Suprapubic skin (tissue), 4 donors: ENCODE results near the gene MRPS26. TPM values are rescaled to one million over a fixed set of nuclear protein-coding genes. Genes with fewer than 3 reads are reported as not detected.

ENCODE experiments used
- DNase-seq, 2 donors: peaks; one replicate each; pipeline ENCODE4 v3.0.0-alpha.2; 2019; ENCODE audit warnings: low spot score in 2 of 2
- H3K27ac ChIP-seq: fragments of 200-600 bp; sonication (generic); one replicate; pipeline ENCODE4 v1.5.1; 2019
- H3K27me3 ChIP-seq: fragments of 200-600 bp; sonication (generic); one replicate; pipeline ENCODE4 v1.5.1; 2019
- H3K36me3 ChIP-seq: fragments of 200-600 bp; sonication (generic); one replicate; pipeline ENCODE4 v1.5.1; 2019
- H3K4me1 ChIP-seq: fragments of 200-600 bp; sonication (generic); one replicate; pipeline ENCODE4 v1.5.1; 2019
- H3K4me3 ChIP-seq: fragments of 200-600 bp; sonication (generic); one replicate; pipeline ENCODE4 v1.5.1; 2019; ENCODE audit warnings: mild to moderate bottlenecking
- H3K9me3 ChIP-seq: fragments of 200-600 bp; sonication (generic); one replicate; pipeline ENCODE4 v1.5.1; 2019
- EP300 ChIP-seq: sonication (generic); formaldehyde crosslinking; IDR thresholded peaks from one replicate; pipeline ENCODE4 v1.6.1; 2017; ENCODE audit warnings: antibody characterized with exemption
- POLR2A ChIP-seq, 2 donors: fragments of 450-650 bp; IDR thresholded peaks; one replicate each; pipeline ENCODE4 v1.6.1; 2017; ENCODE audit warnings: antibody characterized with exemption in 2 of 2, mild to moderate bottlenecking in 2 of 2, moderate library complexity in 2 of 2
- POLR2AphosphoS5 ChIP-seq, 3 donors: sonication (generic); formaldehyde crosslinking; IDR thresholded peaks; one replicate each; pipeline ENCODE4 v1.6.1; 2017; ENCODE audit warnings: antibody characterized with exemption in 3 of 3
- whole genome bisulfite sequencing: methylation state at CpG from one replicate; pipeline ENCODE4 v1.1.5; 2018; 5-methylcytosine and 5-hydroxymethylcytosine counted together
- total RNA-seq, 4 donors: library from RNA; depleted of rRNA; stranded (reverse); fragments of >200 nt; gene quantifications; one replicate each; pipeline ENCODE4 v1.1.0, GENCODE V29; 2016
- TF ChIP-seq, protein P1 (sequence below), 2 donors: fragments of 200-600 bp in 1 of 2; fragments of 450-650 bp in 1 of 2; sonication (generic) in 1 of 2; IDR thresholded peaks; one replicate each; pipeline ENCODE4 v1.5.1; 2016 to 2019; ENCODE audit warnings: antibody characterized with exemption in 2 of 2, mild to moderate bottlenecking in 1 of 2, moderate library complexity in 1 of 2

The MRPS26 gene
- total RNA-seq, 4 donors from 2014 or later = 38.5 to 59.4 (median 53.7) TPM

DNA sequence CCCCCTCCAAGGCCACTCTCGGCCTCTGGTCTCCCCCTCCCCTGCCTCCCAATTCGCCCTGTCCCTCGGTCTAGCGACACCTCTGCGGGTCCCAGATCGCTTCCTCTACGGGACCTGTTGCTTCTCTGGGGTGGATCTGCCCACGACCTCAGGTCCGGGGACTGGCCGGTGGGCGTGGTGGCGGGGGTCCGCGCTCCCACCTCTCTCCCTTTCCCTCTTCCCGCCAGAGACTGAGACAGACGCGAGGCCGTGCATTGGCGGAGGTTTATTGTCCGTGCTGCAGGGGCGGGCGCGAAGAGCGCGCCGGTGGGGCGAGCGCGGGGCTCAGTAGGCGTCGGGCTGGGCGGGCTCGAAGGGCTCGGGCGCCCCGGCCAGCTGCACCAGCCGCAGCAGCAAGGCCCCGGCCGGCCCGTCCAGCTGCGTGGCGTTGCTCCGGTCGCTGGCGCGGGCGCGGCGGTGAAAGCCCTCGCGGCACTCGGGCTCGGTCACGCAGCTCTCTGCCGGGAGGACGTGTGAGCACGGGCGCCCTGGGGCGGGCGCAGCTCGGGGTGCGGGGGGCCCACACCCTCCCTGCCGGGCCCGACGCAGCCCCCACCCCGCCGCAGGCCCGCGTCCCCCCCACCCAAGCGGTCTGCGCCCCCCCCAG is 36.6 kb downstream of the MRPS26 start:
- Histone ChIP-seq H3K36me3 (no peaks in the 10 kb centered on the region), H3K9me3 (no peaks in the 10 kb centered on the region), H3K27me3 (peaks cover 47% of the 10 kb centered on the region), H3K4me3 (peak overlapping the region; percentile 51), H3K4me1 (peaks cover 14% of the 10 kb centered on the region), H3K27ac (no peak overlapping the region)
- DNase-seq = no peak
- 38% methylated on average over 7 of the region's 71 CpGs for WGBS
- TF ChIP-seq EP300 (no peak), POLR2A (IDR thresholded peaks at IDR 0.05) (no peak), POLR2AphosphoS5 (IDR thresholded peaks at IDR 0.05) (no peak)
- TF ChIP-seq, protein P1, sequence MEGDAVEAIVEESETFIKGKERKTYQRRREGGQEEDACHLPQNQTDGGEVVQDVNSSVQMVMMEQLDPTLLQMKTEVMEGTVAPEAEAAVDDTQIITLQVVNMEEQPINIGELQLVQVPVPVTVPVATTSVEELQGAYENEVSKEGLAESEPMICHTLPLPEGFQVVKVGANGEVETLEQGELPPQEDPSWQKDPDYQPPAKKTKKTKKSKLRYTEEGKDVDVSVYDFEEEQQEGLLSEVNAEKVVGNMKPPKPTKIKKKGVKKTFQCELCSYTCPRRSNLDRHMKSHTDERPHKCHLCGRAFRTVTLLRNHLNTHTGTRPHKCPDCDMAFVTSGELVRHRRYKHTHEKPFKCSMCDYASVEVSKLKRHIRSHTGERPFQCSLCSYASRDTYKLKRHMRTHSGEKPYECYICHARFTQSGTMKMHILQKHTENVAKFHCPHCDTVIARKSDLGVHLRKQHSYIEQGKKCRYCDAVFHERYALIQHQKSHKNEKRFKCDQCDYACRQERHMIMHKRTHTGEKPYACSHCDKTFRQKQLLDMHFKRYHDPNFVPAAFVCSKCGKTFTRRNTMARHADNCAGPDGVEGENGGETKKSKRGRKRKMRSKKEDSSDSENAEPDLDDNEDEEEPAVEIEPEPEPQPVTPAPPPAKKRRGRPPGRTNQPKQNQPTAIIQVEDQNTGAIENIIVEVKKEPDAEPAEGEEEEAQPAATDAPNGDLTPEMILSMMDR (IDR thresholded peaks at IDR 0.05) = no peak

DNA sequence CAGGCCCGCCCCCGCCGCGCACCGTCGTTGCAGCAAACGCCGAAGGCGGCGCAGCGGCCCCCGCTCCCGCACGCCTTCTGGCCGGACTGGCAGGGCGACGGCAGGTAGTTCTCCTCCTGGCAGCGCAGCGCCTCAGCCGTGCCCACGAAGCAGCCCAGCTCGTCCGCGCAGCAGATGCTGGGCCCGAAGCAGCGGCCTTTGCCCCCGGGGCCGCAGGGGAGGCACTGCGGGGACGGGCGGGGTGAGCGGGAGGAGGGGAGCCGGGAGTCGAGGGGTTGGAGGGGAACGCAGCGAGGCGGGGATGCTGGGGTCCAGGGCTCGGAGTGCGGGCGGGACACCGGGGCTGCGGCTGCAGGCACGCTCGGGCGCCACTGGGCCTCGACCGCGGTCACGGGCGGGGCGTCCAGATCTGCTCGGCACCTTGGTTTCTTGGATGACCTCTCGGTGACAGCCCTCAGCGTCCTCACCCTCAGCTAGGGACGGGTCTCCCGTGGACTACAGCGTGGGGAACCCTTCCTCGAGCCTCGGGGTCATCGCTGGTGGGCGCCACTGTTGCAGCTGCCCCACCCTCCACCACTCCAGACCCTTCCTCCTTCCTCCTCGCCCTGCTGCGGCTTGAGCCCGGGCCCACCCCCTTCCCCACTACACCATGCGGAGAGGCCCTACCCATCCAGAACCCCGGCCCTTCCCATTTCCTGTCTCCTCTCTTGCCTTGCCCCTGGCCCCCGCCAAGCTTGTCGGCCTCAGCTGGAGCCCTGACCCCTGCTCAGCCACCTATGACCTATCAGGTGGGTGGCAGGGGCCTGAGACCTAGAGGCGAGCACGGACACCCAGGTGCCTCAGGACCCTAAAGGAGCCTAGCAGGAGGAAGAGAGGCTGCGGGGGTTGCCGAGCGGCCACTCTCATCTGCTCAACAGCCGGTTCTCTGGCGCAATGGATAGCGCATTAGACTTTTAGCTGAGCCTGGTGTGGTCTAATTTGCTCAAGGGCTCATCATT is 37.4 kb downstream of the MRPS26 start:
- Histone ChIP-seq H3K27ac (no peak overlapping the region), H3K4me1 (peaks cover 14% of the 10 kb centered on the region), H3K9me3 (no peaks in the 10 kb centered on the region), H3K4me3 (peak overlapping the region; percentile 51), H3K27me3 (peaks cover 47% of the 10 kb centered on the region), H3K36me3 (no peaks in the 10 kb centered on the region)
- 24% methylated on average over 46 of the region's 76 CpGs for WGBS
- no peak for TF ChIP-seq POLR2A (IDR thresholded peaks at IDR 0.05)
- TF ChIP-seq, protein P1 (IDR thresholded peaks at IDR 0.05) = no peak
- no peak for TF ChIP-seq EP300
- TF ChIP-seq POLR2AphosphoS5 (IDR thresholded peaks at IDR 0.05) = no peak
- no peak for DNase-seq

DNA sequence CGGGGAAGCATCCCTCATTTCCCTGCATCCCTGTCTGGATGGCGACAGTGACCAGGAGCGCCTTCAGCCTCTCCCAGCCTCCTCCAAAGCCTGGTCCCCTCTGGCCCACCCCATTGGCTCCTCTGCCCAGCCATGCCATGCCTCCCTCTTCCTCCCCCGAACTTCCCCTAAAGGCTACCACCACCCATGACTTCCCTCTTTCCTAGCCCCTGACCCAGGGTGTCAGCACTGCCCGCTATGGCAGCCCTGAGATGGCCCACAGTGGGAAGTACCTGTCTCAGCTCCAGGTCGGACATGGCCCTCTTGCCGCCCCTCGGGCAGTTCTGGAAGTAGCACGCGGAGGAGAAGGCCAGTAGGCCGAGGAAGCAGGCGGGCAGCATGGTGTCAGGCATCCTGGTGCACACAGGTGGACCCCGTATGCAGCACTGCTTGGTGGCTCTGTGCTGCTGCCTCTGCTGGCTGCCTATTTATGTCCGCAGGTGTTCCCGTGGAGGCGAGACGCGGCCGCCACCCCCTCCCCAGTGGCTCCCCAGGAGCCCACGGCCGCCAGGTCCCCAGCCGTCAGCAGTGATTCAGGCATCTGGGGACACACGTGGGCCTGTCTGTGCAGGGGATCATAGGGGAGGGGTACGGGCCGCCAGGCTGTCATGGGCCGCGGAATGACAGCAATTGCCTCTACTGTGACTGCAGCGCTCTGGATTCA is 38.6 kb downstream of the MRPS26 start, which contains the start of gene AVP:
AVP (minus strand) TSS at position 442 of the 703 bp plus-strand sequence; CDS start at position 392, 50 bp downstream.
- peaks cover 14% of the 10 kb centered on the region for H3K4me1 ChIP-seq
- H3K27ac ChIP-seq = no peak within 1 kb of the TSS
- no peak for DNase-seq
- H3K27me3 ChIP-seq = peaks cover 42% of the 10 kb centered on the region
- no peaks in the 10 kb centered on the region for H3K9me3 ChIP-seq
- WGBS = 86% methylated on average over 16 of the region's 28 CpGs
- H3K36me3 ChIP-seq = no peaks in the 10 kb centered on the region
- TF ChIP-seq POLR2AphosphoS5 (IDR thresholded peaks at IDR 0.05) (no peak), EP300 (no peak)
- H3K4me3 ChIP-seq = no peak within 1 kb of the TSS

DNA sequence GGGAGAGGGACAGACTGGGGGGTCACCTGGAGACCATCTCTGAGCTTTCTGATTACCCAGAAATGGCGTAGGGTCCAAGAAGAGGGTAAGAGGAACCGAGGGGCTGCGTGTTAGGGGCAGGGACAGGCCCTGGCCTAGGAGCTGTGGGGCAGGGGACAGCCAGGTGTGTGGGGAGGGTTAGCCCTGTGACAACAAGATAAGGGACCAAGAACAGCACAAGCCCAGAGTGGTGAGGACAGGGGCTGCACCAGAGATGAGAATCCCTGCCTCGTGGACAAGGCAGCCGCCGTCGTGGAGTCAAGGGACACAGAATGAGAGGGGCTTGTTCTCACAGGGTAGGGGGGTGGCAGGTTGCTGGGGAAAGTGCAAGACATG is 39.1 kb downstream of the MRPS26 start:
- WGBS = 91% methylated on average over 7 of the region's 7 CpGs
- no peak overlapping the region for H3K27ac ChIP-seq
- H3K27me3 ChIP-seq = peaks cover 45% of the 10 kb centered on the region
- no peak for DNase-seq
- TF ChIP-seq POLR2AphosphoS5 (IDR thresholded peaks at IDR 0.05) (no peak), POLR2A (IDR thresholded peaks at IDR 0.05) (no peak), EP300 (no peak)
- TF ChIP-seq, protein P1 (IDR thresholded peaks at IDR 0.05) = no peak
- peaks cover 14% of the 10 kb centered on the region for H3K4me1 ChIP-seq
- no peaks in the 10 kb centered on the region for H3K36me3 ChIP-seq
- no peak overlapping the region for H3K4me3 ChIP-seq
- no peaks in the 10 kb centered on the region for H3K9me3 ChIP-seq

DNA sequence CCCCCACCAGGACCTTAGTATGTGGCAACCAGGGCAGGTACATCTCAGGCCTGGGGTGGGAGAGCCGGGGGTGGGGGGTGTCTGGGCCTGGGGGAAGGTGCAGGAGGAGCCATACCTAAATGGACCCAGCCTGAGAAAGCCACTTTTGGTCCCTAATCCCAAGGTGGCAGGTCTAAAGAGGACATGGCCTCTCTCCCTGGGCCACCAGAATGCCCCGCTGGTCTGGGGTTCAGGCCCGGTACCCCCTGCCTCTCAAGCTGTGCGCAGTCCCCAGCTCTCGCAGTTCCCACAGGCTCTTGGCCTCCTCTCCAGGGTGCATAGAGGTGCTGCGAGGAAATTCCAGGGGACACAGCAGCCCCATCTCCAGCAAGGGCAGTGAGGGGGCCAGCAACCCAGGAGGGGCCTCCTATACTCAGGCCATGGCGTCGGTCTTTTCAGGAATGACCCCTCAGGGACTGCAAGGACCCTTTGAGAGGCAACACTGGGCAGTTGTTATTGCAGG is 39.8 kb downstream of the MRPS26 start:
- DNase-seq = no peak
- H3K27ac ChIP-seq = no peak overlapping the region
- no peaks in the 10 kb centered on the region for H3K36me3 ChIP-seq
- H3K27me3 ChIP-seq = peaks cover 45% of the 10 kb centered on the region
- no CpG with 5 or more reads among the region's 8 CpGs for WGBS
- H3K4me3 ChIP-seq = no peak overlapping the region
- no peaks in the 10 kb centered on the region for H3K9me3 ChIP-seq
- peaks cover 14% of the 10 kb centered on the region for H3K4me1 ChIP-seq
- TF ChIP-seq POLR2AphosphoS5 (IDR thresholded peaks at IDR 0.05) = no peak
- TF ChIP-seq, protein P1 (IDR thresholded peaks at IDR 0.05) = no peak
